NCI-H1092 (cell line): ENCODE measurements around the gene AMN1.

ENCODE experiments used
- DNase-seq: peaks from one replicate; lab custom pipeline; 2025; lab: John Stamatoyannopoulos, UW

AMN1 gene

DNA sequence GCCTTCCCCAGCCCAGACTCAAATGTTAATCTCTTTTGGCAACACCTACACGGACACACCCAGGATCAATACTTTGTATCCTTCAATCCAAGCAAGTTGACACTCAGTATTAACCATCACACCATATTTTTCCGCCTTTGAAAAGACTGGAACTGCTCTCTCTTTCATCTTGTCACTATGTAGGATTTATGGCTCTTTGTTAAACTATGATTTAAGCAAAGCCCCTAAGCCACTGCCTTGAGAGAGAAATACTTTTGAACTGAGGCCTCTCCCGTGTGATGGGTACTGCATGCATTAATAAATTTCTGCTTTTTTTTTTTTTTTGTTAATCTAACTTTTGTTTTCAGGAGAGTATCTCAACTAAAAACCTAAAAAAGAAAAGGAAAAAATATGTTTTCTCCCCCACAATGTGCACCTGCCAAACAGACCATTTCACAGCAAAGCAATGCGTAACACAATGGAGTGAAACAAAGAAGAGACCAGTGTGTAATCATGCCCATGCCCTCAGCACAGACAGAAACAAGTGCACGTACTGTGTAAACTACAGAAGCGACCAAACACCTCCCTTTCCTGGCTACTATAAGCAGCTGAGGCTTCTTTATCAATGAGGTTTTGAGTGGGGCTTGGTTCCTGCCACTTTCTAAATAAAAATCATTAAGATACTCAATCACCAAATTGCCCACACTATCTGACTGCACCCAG is 97.6 kb downstream of the AMN1 start:
- no peak for DNase-seq

- no peak for DNase-seq
Observed at GRCh38 chr12:31629756-31630732, 98.8 kb downstream of the AMN1 start.

GRCh38 chr12:31627456-31628054 is 101.3 kb downstream of the AMN1 start:
- DNase-seq = no peak

- DNase-seq = no peak
Observed at GRCh38 chr12:31626270-31626995, 102.4 kb downstream of the AMN1 start.

DNA sequence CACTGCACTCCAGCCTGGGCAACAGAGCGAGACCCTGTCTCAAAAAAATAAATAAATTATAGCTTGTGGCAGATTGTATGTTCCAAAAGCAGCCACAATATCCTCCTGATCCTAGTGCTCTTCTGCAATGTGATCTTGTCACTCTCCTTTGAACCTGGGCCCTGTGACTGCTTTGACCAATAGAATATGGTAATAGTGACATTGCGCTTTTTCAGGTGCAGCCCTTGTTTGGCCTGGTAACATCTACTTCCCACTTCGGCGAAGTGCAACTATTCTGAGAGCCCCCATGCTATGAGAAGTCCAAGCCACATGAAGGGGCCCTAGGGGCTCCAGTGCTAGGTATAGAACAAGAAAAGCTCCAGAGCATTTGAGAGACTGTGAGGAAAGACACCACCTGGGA is 106.8 kb downstream of the AMN1 start:
- no peak for DNase-seq
